ENCODE data around the gene URB1.
"Not testable (repeated sequence)": the region's sequence is repeated elsewhere in the genome, so short reads cannot be mapped to it uniquely, and the experiment has no call there.

URB1 gene

GRCh38 chr21:32278103-32278502 lies 114.7 kb downstream of the URB1 start:
- Mint-ChIP-seq H3K4me3 (peak overlapping the region; percentile 97 to 100 (median 99)), H3K9me3 (no peaks in the 10 kb centered on the region), H3K4me1 (peaks cover 18% of the 10 kb centered on the region), H3K27ac (peak overlapping the region; percentile 80 to 89 (median 82)), H3K27me3 (ENCODE audit: low read depth) (no peaks in the 10 kb centered on the region), H3K36me3 (ENCODE audit: low read depth) (peaks cover 22% of the 10 kb centered on the region)
- no peak for TF ChIP-seq CTCF (IDR thresholded peaks at IDR 0.05; ENCODE audit: unreplicated experiment in 3 of 3)

GRCh38 chr21:32276671-32277070 lies 116.1 kb downstream of the URB1 start:
- H3K9me3 Mint-ChIP-seq: no peaks in the 10 kb centered on the region
- TF ChIP-seq CTCF (IDR thresholded peaks at IDR 0.05; ENCODE audit: unreplicated experiment in 3 of 3): no peak
- no peaks in the 10 kb centered on the region for H3K27me3 Mint-ChIP-seq (ENCODE audit: low read depth)
- peak overlapping the region; percentile 65 to 77 (median 72) for H3K4me3 Mint-ChIP-seq
- peaks cover 23% of the 10 kb centered on the region for H3K36me3 Mint-ChIP-seq (ENCODE audit: low read depth)
- peaks cover 18% of the 10 kb centered on the region for H3K4me1 Mint-ChIP-seq
- no peak overlapping the region for H3K27ac Mint-ChIP-seq

- TF ChIP-seq CTCF (IDR thresholded peaks at IDR 0.05; ENCODE audit: unreplicated experiment in 3 of 3): no peak
- Mint-ChIP-seq H3K27ac (no peak overlapping the region), H3K36me3 (ENCODE audit: low read depth) (peaks cover 45% of the 10 kb centered on the region), H3K4me1 (no peaks in the 10 kb centered on the region), H3K4me3 (no peak overlapping the region), H3K27me3 (ENCODE audit: low read depth) (no peaks in the 10 kb centered on the region), H3K9me3 (no peaks in the 10 kb centered on the region)
These were observed 122.1 kb downstream of the URB1 start for GRCh38 chr21:32270748-32271147.

- peaks cover 25% of the 10 kb centered on the region for H3K36me3 Mint-ChIP-seq (ENCODE audit: low read depth)
- H3K4me3 Mint-ChIP-seq; H3K9me3 Mint-ChIP-seq; H3K4me1 Mint-ChIP-seq; H3K27me3 Mint-ChIP-seq (ENCODE audit: low read depth); H3K27ac Mint-ChIP-seq: not testable (repeated sequence)
These were observed 127.5 kb downstream of the URB1 start for GRCh38 chr21:32265321-32265720.

- Mint-ChIP-seq H3K4me1 (peaks cover 14% of the 10 kb centered on the region), H3K27ac (no peak overlapping the region)
These were observed 130.9 kb downstream of the URB1 start for GRCh38 chr21:32261929-32262328.

More at GRCh38 chr21:32261929-32262328, 130.9 kb downstream of the URB1 start:
- no peak for TF ChIP-seq CTCF (IDR thresholded peaks at IDR 0.05; ENCODE audit: unreplicated experiment in 3 of 3)
- Mint-ChIP-seq H3K4me3 (no peak overlapping the region), H3K9me3 (no peaks in the 10 kb centered on the region), H3K36me3 (ENCODE audit: low read depth) (peaks cover 7% of the 10 kb centered on the region), H3K27me3 (ENCODE audit: low read depth) (peaks cover 3% of the 10 kb centered on the region)
